IPS-18a (cell line): ENCODE data around the gene NQO2.
"Not testable (repeated sequence)": the region's sequence is repeated elsewhere in the genome, so short reads cannot be mapped to it uniquely, and the experiment has no call there.

Experiments used
- H3K27ac ChIP-seq: one replicate; pipeline ENCODE4 v1.5.1; 2013; ENCODE audit warnings: low read length
- H3K27me3 ChIP-seq: one replicate; pipeline ENCODE4 v1.6.1; 2013; ENCODE audit warnings: mild to moderate bottlenecking, low read length; ENCODE audit not compliant: control insufficient read depth, insufficient read depth
- H3K36me3 ChIP-seq: one replicate; pipeline ENCODE4 v1.6.1; 2013; ENCODE audit warnings: low read depth, low read length; ENCODE audit not compliant: control insufficient read depth
- H3K4me1 ChIP-seq: one replicate; pipeline ENCODE4 v1.6.1; 2013; ENCODE audit warnings: low read depth, low read length; ENCODE audit not compliant: control insufficient read depth
- H3K4me3 ChIP-seq: one replicate; pipeline ENCODE4 v1.5.1; 2013; ENCODE audit warnings: low read length
- H3K9ac ChIP-seq: one replicate; pipeline ENCODE4 v1.6.1; 2013; ENCODE audit warnings: mild to moderate bottlenecking, low read length, moderate library complexity
- H3K9me3 ChIP-seq: one replicate; pipeline ENCODE4 v1.6.1; 2013; ENCODE audit warnings: low read depth, low read length; ENCODE audit not compliant: control insufficient read depth

Gene NQO2

DNA sequence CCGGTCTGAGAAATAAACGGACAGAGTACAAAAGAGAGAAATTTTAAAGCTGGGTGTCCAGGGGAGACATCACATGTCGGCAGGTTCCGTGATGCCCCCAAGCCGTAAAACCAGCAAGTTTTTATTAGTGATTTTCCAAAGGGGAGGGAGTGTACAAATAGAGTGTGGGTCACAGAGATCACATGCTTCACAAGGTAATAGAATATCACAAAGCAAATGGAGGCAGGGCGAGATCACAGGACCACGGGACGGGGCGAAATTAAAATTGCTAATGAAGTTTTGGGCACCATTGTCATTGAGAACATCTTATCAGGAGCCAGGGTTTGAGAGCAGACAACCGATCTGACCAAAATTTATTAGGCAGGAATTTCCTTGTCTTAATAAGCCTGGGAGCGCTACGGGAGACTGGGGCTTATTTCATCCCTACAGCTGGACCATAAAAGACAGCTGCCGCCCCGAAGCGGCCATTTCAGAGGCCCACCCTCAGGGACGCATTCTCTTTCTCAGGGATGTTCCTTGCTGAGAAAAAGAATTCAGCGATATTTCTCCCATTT lies 9.1 kb downstream of the NQO2 start:
- not testable (repeated sequence) for H3K27ac ChIP-seq, H3K9ac ChIP-seq, H3K27me3 ChIP-seq, H3K4me3 ChIP-seq
- H3K36me3 ChIP-seq, result peaks cover 64% of the 10 kb centered on the region
- H3K9me3 ChIP-seq, result peaks cover 16% of the 10 kb centered on the region
- H3K4me1 ChIP-seq, result peaks cover 32% of the 10 kb centered on the region

- no peak overlapping the region for H3K27ac ChIP-seq
Observed at GRCh38 chr6:3009930-3010329, 10.2 kb downstream of the NQO2 start.

GRCh38 chr6:3011158-3011557 lies 11.5 kb downstream of the NQO2 start:
- Histone ChIP-seq H3K4me1 (peaks cover 19% of the 10 kb centered on the region), H3K9ac (no peak overlapping the region), H3K27me3 (no peaks in the 10 kb centered on the region), H3K27ac (no peak overlapping the region), H3K9me3 (peaks cover 16% of the 10 kb centered on the region), H3K4me3 (no peak overlapping the region), H3K36me3 (peaks cover 72% of the 10 kb centered on the region)

More at GRCh38 chr6:3009930-3010329, 10.2 kb downstream of the NQO2 start:
- Histone ChIP-seq H3K9me3 (peaks cover 16% of the 10 kb centered on the region), H3K4me3 (no peak overlapping the region), H3K9ac (no peak overlapping the region), H3K27me3 (no peaks in the 10 kb centered on the region), H3K36me3 (peaks cover 71% of the 10 kb centered on the region), H3K4me1 (peaks cover 31% of the 10 kb centered on the region)

GRCh38 chr6:3011592-3011991 lies 11.9 kb downstream of the NQO2 start:
- Histone ChIP-seq H3K4me3 (no peak overlapping the region), H3K36me3 (peaks cover 71% of the 10 kb centered on the region)

GRCh38 chr6:3013486-3013885 lies 13.8 kb downstream of the NQO2 start:
- H3K27ac ChIP-seq, result no peak overlapping the region
- no peak overlapping the region for H3K9ac ChIP-seq
- H3K36me3 ChIP-seq, result peaks cover 78% of the 10 kb centered on the region

More at GRCh38 chr6:3011592-3011991, 11.9 kb downstream of the NQO2 start:
- peaks cover 16% of the 10 kb centered on the region for H3K9me3 ChIP-seq
- no peak overlapping the region for H3K9ac ChIP-seq
- peaks cover 17% of the 10 kb centered on the region for H3K4me1 ChIP-seq
- H3K27me3 ChIP-seq, result no peaks in the 10 kb centered on the region
- no peak overlapping the region for H3K27ac ChIP-seq

DNA sequence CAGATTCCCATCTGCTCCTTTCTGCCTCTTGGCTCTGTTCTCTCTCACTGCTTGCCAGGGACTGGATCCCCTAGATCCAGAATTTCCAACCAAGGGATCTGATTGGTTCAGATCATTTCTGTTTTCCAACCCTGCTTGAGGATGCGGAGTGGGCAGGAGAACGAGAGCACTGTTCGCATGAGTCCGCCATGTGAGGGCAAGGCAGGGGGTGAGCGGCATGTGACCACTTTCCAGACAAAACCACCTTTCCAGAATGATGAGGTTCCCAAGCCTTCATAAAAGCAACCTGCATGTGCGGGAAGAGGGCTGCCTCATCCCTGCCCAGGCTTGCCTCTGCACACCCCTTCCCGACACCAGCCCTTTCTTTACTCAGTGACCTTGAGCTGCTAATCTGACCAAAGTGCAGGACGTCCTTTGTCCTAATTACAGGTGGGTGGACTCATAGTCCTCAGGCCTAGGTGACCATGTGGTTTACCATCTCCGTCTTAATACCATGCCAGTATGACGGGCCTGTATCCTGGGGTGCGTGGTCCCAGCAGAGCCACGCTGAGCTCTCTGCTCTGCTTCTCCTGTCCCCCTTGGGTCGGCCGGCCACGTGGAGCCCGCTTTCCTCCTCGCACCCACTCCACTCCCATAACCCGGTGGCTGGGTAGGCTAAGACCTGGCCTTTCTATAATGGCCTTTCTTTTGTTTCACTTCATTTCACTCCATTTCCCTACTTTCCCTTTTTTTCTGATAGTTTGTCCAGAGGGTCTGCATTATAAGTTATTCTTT lies 14.4 kb downstream of the NQO2 start:
- no peak overlapping the region for H3K27ac ChIP-seq
- peaks cover 16% of the 10 kb centered on the region for H3K9me3 ChIP-seq
- H3K36me3 ChIP-seq, result peaks cover 84% of the 10 kb centered on the region
- no peak overlapping the region for H3K4me3 ChIP-seq
- no peak overlapping the region for H3K9ac ChIP-seq
- H3K27me3 ChIP-seq, result no peaks in the 10 kb centered on the region
- H3K4me1 ChIP-seq, result peaks cover 12% of the 10 kb centered on the region

More at GRCh38 chr6:3013486-3013885, 13.8 kb downstream of the NQO2 start:
- Histone ChIP-seq H3K9me3 (peaks cover 16% of the 10 kb centered on the region), H3K4me1 (peaks cover 12% of the 10 kb centered on the region), H3K4me3 (no peak overlapping the region), H3K27me3 (no peaks in the 10 kb centered on the region)

- H3K36me3 ChIP-seq, result peaks cover 90% of the 10 kb centered on the region
- peaks cover 8% of the 10 kb centered on the region for H3K4me1 ChIP-seq
- H3K4me3 ChIP-seq, result no peak overlapping the region
- no peaks in the 10 kb centered on the region for H3K27me3 ChIP-seq
- H3K9ac ChIP-seq, result no peak overlapping the region
- no peak overlapping the region for H3K27ac ChIP-seq
- H3K9me3 ChIP-seq, result peaks cover 16% of the 10 kb centered on the region
Observed at GRCh38 chr6:3014675-3015066, 15.0 kb downstream of the NQO2 start.

DNA sequence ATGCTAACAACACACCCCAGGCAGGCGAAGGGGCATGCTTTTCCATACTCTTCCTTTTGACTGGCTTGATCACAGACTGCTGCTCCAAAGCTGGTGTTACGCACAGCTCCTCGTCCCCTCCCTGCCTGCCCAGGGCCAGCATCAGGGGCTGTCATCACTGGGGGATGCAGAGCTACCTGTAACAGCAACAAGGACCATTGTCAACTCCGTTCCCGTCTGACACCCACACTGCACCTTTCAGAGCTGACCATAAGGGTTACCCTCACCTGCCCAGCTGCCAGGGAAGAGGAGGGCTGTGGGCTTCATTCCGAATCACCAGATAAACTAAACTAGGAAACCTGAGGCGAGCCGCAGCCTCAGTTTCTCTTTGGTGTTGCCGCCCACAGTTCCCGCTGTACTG lies 15.4 kb downstream of the NQO2 start:
- no peak overlapping the region for H3K4me3 ChIP-seq
- H3K27ac ChIP-seq, result no peak overlapping the region
- no peaks in the 10 kb centered on the region for H3K27me3 ChIP-seq
- H3K4me1 ChIP-seq, result peaks cover 4% of the 10 kb centered on the region
- H3K36me3 ChIP-seq, result peaks cover 92% of the 10 kb centered on the region
- H3K9me3 ChIP-seq, result peaks cover 16% of the 10 kb centered on the region
- H3K9ac ChIP-seq, result no peak overlapping the region

GRCh38 chr6:3016473-3017280 lies 17.0 kb downstream of the NQO2 start:
- H3K9ac ChIP-seq, result no peak overlapping the region
- H3K4me1 ChIP-seq, result no peaks in the 10 kb centered on the region
- no peaks in the 10 kb centered on the region for H3K27me3 ChIP-seq
- H3K9me3 ChIP-seq, result peaks cover 6% of the 10 kb centered on the region
- H3K4me3 ChIP-seq, result no peak overlapping the region
- H3K27ac ChIP-seq, result no peak overlapping the region
- H3K36me3 ChIP-seq, result peaks cover 78% of the 10 kb centered on the region

- Histone ChIP-seq H3K9me3 (peaks cover under 1% of the 10 kb centered on the region), H3K27ac (no peak overlapping the region), H3K27me3 (no peaks in the 10 kb centered on the region), H3K36me3 (peaks cover 72% of the 10 kb centered on the region), H3K4me3 (no peak overlapping the region), H3K4me1 (no peaks in the 10 kb centered on the region), H3K9ac (no peak overlapping the region)
Observed at GRCh38 chr6:3017304-3017703, 17.6 kb downstream of the NQO2 start.

- Histone ChIP-seq H3K27me3 (no peaks in the 10 kb centered on the region), H3K9ac (no peak overlapping the region), H3K9me3 (no peaks in the 10 kb centered on the region), H3K4me3 (no peak overlapping the region), H3K4me1 (peaks cover 14% of the 10 kb centered on the region), H3K27ac (no peak overlapping the region), H3K36me3 (peaks cover 57% of the 10 kb centered on the region)
Observed at GRCh38 chr6:3019065-3019464, 19.4 kb downstream of the NQO2 start.
